Heart left ventricle (tissue), 16 donors: ENCODE data around the gene TCAF1. TPM values are rescaled to one million over a fixed set of nuclear protein-coding genes. Genes with fewer than 3 reads are reported as not detected.

Experiments used
- ATAC-seq, 4 donors: fragments of 200-7000 bp; cut with Tn5 transposase; one replicate each; pipeline ENCODE4 v1.9.1; 2020 to 2022; ENCODE audit warnings: moderate library complexity in 4 of 4, mild to moderate bottlenecking in 3 of 4, moderate number of reproducible peaks in 1 of 4
- DNase-seq, 5 donors: peaks; one replicate each; pipeline ENCODE4 v3.0.0-alpha.2; 2020
- H3K27ac ChIP-seq, 12 donors: fragments of 200-600 bp; sonication (generic) in 4 of 12; one replicate each; pipeline versions ENCODE4 v1.5.0 to v1.8.0; 2016 to 2022; ENCODE audit warnings: mild to moderate bottlenecking in 2 of 12
- H3K27me3 ChIP-seq, 9 donors: fragments of 200-600 bp; sonication (generic) in 2 of 9; one replicate each; pipeline versions ENCODE4 v1.5.1 to v1.8.0; 2016 to 2022; ENCODE audit warnings: mild to moderate bottlenecking in 3 of 9
- H3K36me3 ChIP-seq, 9 donors: fragments of 200-600 bp; sonication (generic) in 2 of 9; one replicate each; pipeline versions ENCODE4 v1.5.0 to v1.8.0; 2018 to 2022; ENCODE audit warnings: mild to moderate bottlenecking in 2 of 9
- H3K4me1 ChIP-seq, 12 donors: fragments of 200-600 bp; sonication (generic) in 4 of 12; one replicate each; pipeline versions ENCODE4 v1.5.0 to v1.8.0; 2016 to 2022; ENCODE audit warnings: mild to moderate bottlenecking in 3 of 12
- H3K4me3 ChIP-seq, 12 donors: fragments of 200-600 bp; sonication (generic) in 4 of 12; one replicate each; pipeline versions ENCODE4 v1.5.0 to v1.8.0; 2017 to 2022; ENCODE audit warnings: mild to moderate bottlenecking in 9 of 12, moderate library complexity in 4 of 12
- H3K9me3 ChIP-seq, 12 donors: fragments of 200-600 bp; sonication (generic) in 4 of 12; one replicate each; pipeline versions ENCODE4 v1.5.0 to v1.8.0; 2016 to 2022; ENCODE audit warnings: mild to moderate bottlenecking in 1 of 12
- CTCF ChIP-seq, 12 donors: fragments of 200-600 bp; sonication (generic) in 4 of 12; IDR thresholded peaks; one replicate each; pipeline versions ENCODE4 v1.5.0 to v1.8.0; 2018 to 2022; ENCODE audit warnings: antibody characterized with exemption in 12 of 12, mild to moderate bottlenecking in 5 of 12
- POLR2A ChIP-seq, 2 donors: fragments of 450-650 bp; IDR thresholded peaks; one replicate each; pipeline ENCODE4 v1.6.1; 2017; ENCODE audit warnings: antibody characterized with exemption in 2 of 2, mild to moderate bottlenecking in 2 of 2, moderate library complexity in 2 of 2
- whole genome bisulfite sequencing, 4 donors: extraction: QIAGEN DNeasy Blood & Tissue Kit in 2 of 4; methylation state at CpG; one replicate each; pipeline versions ENCODE4 v1.1.5 to v1.1.7; 2013 to 2018; 5-methylcytosine and 5-hydroxymethylcytosine counted together
- intact Hi-C, 10 donors: fragments of 100-400 bp; cut with DNase I; formaldehyde crosslinking; loops; one replicate each; pipeline versions ENCODE4 v1.11.1 to v1.14.2; 2022
- polyA plus RNA-seq, 2 donors: library from polyadenylated mRNA; stranded (reverse); fragments of 200-250 nt; gene quantifications; one replicate each; pipeline ENCODE4 v1.2.3, GENCODE V29; 2013
- total RNA-seq, 9 donors: library from RNA; depleted of rRNA in 2 of 9; stranded (reverse); fragments of >200 nt in 2 of 9; fragmentation: NEBNext Ultra II Directional in 3 of 9; extraction: Animal tissue kit (Norgen Biotek cat#: 25700) in 3 of 9; gene quantifications; one replicate each; pipeline versions ENCODE4 v1.1.0 to v1.2.4, GENCODE V29; 2016 to 2023
- donor health status: ischemic (EF 13 %, LVEDD 7.1; RV severe dilation, severe dysfunction).
- donor health status: healthy with polysubstance abuse.
- donor health status: DM: no; HTN: yes; CAD: no.
- donor health status: DM: no; HTN: no; CAD: no.
- donor health status: ischemic (EF 25% LVEDD 6.9; RV normal size, moderate dysfunction).
- donor health status: ischemic (EF 25% LVEDD 5.7; RV mildly dilated, moderate dysfunction).
- donor health status: healthy.
- donor health status: DM: yes; HTN: yes; CAD: no.
- donor health status: ischemic (EF 35%, LVEDD 5.7; RV mildly dilated, moderate dysfunction).
- donor health status: nonischemic (EF 11% LVEDD 7.7; RV severe dilation, severe dysfunction).
- donor health status: DM: yes; HTN: yes; CAD: no.
- donor health status: PGD.
- donor health status: ischemic (EF 29% LVEDD 5.4; RV normal size, mild dysfunction).
- donor health status: nonischemic (EF 23%, LVEDD 6.1; RV moderate dilation, normal function).

The TCAF1 gene
- total and polyA plus RNA-seq, 11 donors, result 16.9 to 71.1 (median 55.5) TPM

DNA sequence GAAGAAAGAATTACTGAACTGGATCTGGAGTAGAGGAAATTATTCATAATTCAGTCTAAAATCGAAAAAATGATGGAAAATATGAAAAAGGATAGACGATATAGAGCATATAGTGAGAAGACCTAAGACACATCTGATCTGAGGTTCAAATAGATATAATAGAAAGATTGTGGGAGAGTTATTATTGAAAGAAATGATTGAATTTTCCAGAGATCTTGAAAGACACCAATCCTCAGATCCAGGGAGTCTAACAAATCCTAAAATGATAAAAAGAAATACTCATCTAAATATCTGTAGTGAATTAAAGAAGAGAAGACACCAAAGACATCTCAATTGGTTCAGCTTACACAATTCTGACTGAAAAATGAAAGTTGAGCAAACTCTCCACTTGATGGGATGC is 12.9 kb downstream of the TCAF1 start:
- TF ChIP-seq CTCF (IDR thresholded peaks at IDR 0.05), result no peak
- DNase-seq (no peak), ATAC-seq (no peak)
- H3K27me3 ChIP-seq, result peaks cover 0 to 8% (median 0%) of the 10 kb centered on the region in 9 donors
- H3K4me1 ChIP-seq, result peaks cover 0 to 11% (median 0%) of the 10 kb centered on the region in 12 donors
- H3K9me3 ChIP-seq, result peaks cover 0 to 51% (median 4%) of the 10 kb centered on the region in 12 donors
- H3K4me3 ChIP-seq, result no peak overlapping the region
- intact Hi-C loops, result loop anchor here in 1 of 10 donors (10.0 kb wide), 1 partner anchor 116 kb away; the partner anchor contains the start of gene OR6B1
- WGBS, 4 donors, result 97 to 99% (median 98%) methylated on average over 2 of the region's 2 CpGs
- H3K27ac ChIP-seq, result no peak overlapping the region
- H3K36me3 ChIP-seq, result no peaks in the 10 kb centered on the region

DNA sequence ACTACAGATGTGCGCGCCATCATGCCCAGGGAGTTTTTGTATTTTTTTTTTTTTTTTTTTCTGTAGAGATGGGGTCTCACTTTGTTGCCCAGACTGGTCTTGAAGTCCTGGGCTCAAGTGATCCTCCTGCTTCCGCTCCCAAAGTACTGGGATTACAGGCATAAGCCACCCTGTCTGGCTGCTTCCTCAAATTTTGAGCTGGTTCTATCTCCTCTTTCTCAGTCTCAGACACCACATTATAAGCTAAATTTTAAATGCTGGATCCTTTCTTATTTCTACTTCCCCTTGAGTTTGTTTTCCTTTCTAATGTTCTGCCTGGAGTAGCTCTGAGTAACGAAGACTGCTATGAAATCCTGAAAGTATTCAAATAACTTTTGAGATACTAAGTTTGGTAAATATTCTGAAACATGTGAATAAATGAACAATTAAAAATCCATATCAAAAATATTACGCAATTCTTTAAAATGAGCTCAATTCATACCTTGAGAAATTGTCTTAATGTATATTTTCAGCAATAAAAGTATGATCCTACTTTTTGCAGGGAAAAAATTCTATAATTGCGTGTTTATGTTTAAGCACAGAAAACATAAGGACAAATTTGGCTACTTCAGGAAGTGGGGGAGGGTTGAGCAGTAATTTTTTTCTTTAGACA is 15.0 kb downstream of the TCAF1 start:
- WGBS, 4 donors, result 91 to 95% (median 94%) methylated on average over 6 of the region's 6 CpGs
- no peak for ATAC-seq
- H3K27ac ChIP-seq, result no peak overlapping the region
- no peak overlapping the region for H3K4me3 ChIP-seq
- intact Hi-C loops, result loop anchor here in 1 of 10 donors (10.0 kb wide), 1 partner anchor 118 kb away; the partner anchor contains the start of gene OR6B1
- peaks cover 0 to 15% (median 0%) of the 10 kb centered on the region in 9 donors for H3K27me3 ChIP-seq
- H3K4me1 ChIP-seq, result peaks cover 0 to 13% (median 1%) of the 10 kb centered on the region in 12 donors
- peaks cover 0 to 33% (median 0%) of the 10 kb centered on the region in 12 donors for H3K9me3 ChIP-seq
- H3K36me3 ChIP-seq, result no peaks in the 10 kb centered on the region
- TF ChIP-seq CTCF (IDR thresholded peaks at IDR 0.05) (no peak), POLR2A (IDR thresholded peaks at IDR 0.05) (no peak)
- DNase-seq, result no peak

DNA sequence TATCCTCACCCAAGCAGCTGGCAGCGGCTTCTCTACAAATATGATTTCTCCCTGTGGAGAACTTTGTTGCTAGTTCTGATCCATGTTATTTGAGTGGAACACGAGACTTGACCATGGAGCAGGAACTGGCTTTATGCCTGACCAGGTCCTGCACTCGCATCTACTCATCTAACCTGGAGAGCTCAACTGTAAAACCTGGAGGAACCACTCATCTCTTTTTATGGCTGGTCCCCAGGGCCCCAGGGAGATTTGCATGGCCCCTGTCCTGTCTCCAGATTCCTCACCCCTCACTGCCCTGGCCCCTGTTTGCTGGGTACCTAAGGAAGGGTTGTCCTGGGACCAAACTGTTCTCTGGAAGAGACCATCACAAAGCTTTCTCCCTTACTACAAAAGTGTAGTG is 16.0 kb downstream of the TCAF1 start:
- DNase-seq, result no peak
- no peak overlapping the region for H3K27ac ChIP-seq
- peaks cover 0 to 24% (median 0%) of the 10 kb centered on the region in 12 donors for H3K9me3 ChIP-seq
- ATAC-seq, result no peak
- no peaks in the 10 kb centered on the region for H3K36me3 ChIP-seq
- peaks cover 0 to 15% (median 0%) of the 10 kb centered on the region in 9 donors for H3K27me3 ChIP-seq
- no peak overlapping the region for H3K4me3 ChIP-seq
- H3K4me1 ChIP-seq, result peaks cover 0 to 20% (median 9%) of the 10 kb centered on the region in 12 donors
- intact Hi-C loops, result loop anchor here in 1 of 10 donors (10.0 kb wide), 1 partner anchor 119 kb away; the partner anchor contains the start of gene OR6B1
- no peak for TF ChIP-seq CTCF (IDR thresholded peaks at IDR 0.05)
- TF ChIP-seq POLR2A (IDR thresholded peaks at IDR 0.05), result no peak
- WGBS, 4 donors, result 65 to 83% (median 76%) methylated on average over 3 of the region's 3 CpGs

DNA sequence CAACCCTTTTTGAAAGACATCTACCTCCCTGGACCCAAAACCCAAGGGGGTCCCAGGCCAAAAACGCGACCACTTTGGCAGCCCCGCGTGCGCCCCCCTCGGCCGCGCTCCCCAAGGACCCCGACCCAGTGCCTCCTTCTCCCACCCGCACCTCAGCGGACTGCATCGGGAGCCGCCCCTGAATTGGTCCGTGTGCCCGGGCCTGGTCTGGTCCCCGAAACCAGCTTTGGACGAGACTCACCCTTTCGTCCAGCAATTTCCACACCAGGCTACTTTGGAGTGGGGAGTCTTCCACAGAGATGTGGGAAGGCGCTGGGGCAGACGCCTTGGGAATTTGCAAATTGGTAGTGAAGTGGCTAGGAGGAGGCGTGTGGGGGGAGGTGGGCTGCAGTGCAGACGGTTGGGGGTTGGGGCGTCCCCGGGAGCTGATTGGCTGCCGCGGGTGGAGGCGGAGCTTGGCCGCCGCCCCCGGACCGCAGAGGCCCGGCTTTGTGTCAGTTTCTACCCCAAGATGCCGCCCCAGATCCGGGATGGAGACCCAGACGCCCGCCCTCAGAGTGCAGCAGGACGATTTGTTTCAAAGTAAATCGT is 16.9 kb downstream of the TCAF1 start:
- ATAC-seq (peak in 1 of 4 donors; percentile 30), DNase-seq (peak in 3 of 5 donors; percentile 35 to 56 (median 45))
- 13 to 30% (median 21%) methylated on average over 22 to 38 of the region's 38 CpGs for WGBS, 4 donors
- Histone ChIP-seq H3K36me3 (no peaks in the 10 kb centered on the region), H3K4me3 (peak overlapping the region in 10 of 12 donors; percentile 11 to 54 (median 41)), H3K27ac (peak overlapping the region in 3 of 12 donors; percentile 1 to 63 (median 35)), H3K4me1 (peaks cover 0 to 25% (median 11%) of the 10 kb centered on the region in 12 donors), H3K9me3 (peaks cover 0 to 19% (median 0%) of the 10 kb centered on the region in 12 donors), H3K27me3 (peaks cover 0 to 15% (median 0%) of the 10 kb centered on the region in 9 donors)
- intact Hi-C loops, result loop anchor here in 1 of 10 donors (10.0 kb wide), 1 partner anchor 120 kb away; the partner anchor contains the start of gene OR6B1
- TF ChIP-seq CTCF (IDR thresholded peaks at IDR 0.05) (no peak), POLR2A (IDR thresholded peaks at IDR 0.05) (no peak)
